Liver (tissue), 9 donors: Measurements from ENCODE around the gene GLIPR1. TPM values are rescaled to one million over a fixed set of nuclear protein-coding genes. Genes with fewer than 3 reads are reported as not detected.

Experiments used
- DNase-seq: peaks from one replicate; pipeline ENCODE4 v3.0.0-alpha.2; 2017; ENCODE audit warnings: low spot score
- H3K27ac ChIP-seq, 2 donors: one replicate each; pipeline ENCODE4 v1.7.0; 2013; ENCODE audit warnings: inconsistent platforms in 2 of 2, low read length in 2 of 2, control low read depth in 1 of 2, low read depth in 1 of 2, mild to moderate bottlenecking in 1 of 2
- H3K27me3 ChIP-seq, 4 donors: one replicate each; pipeline versions ENCODE4 v1.6.1 to v1.7.0; 2013; ENCODE audit warnings: low read length in 3 of 4, inconsistent platforms in 1 of 4, mild to moderate bottlenecking in 1 of 4, moderate library complexity in 1 of 4; ENCODE audit not compliant: control insufficient read depth in 4 of 4, insufficient read depth in 4 of 4
- H3K36me3 ChIP-seq, 4 donors: one replicate each; pipeline versions ENCODE4 v1.6.1 to v1.7.0; 2013; ENCODE audit warnings: low read length in 3 of 4, mild to moderate bottlenecking in 3 of 4, low read depth in 1 of 4, moderate library complexity in 1 of 4; ENCODE audit not compliant: control insufficient read depth in 4 of 4, insufficient read depth in 3 of 4
- H3K4me1 ChIP-seq, 4 donors: one replicate each; pipeline versions ENCODE4 v1.6.1 to v1.7.0; 2013; ENCODE audit warnings: low read length in 3 of 4, mild to moderate bottlenecking in 3 of 4, moderate library complexity in 1 of 4; ENCODE audit not compliant: control insufficient read depth in 4 of 4, insufficient read depth in 4 of 4
- H3K4me3 ChIP-seq, 3 donors: one replicate each; pipeline versions ENCODE4 v1.6.1 to v1.7.0; 2013; ENCODE audit warnings: low read length in 3 of 3, control low read depth in 1 of 3, low read depth in 1 of 3, mild to moderate bottlenecking in 1 of 3
- H3K9ac ChIP-seq, 2 donors: one replicate each; pipeline ENCODE4 v1.7.0; 2013; ENCODE audit warnings: low read length in 2 of 2, mild to moderate bottlenecking in 2 of 2, moderate library complexity in 2 of 2, control low read depth in 1 of 2, low read depth in 1 of 2
- H3K9me3 ChIP-seq, 4 donors: one replicate each; pipeline versions ENCODE4 v1.6.1 to v1.7.0; 2013; ENCODE audit warnings: low read length in 3 of 4; ENCODE audit not compliant: control insufficient read depth in 4 of 4
- ATF3 ChIP-seq: IDR thresholded peaks from 2 replicates; pipeline ENCODE4 v1.6.1; 2016; ENCODE audit warnings: antibody characterized with exemption
- EGR1 ChIP-seq, 2 donors: IDR thresholded peaks; 2 replicates each; pipeline ENCODE4 v1.6.1; 2016 to 2018; ENCODE audit warnings: antibody characterized with exemption in 2 of 2, low read depth in 2 of 2
- FOXA1 ChIP-seq: IDR thresholded peaks from 2 replicates; pipeline ENCODE4 v1.6.1; 2016; ENCODE audit warnings: antibody characterized with exemption
- FOXA2 ChIP-seq: IDR thresholded peaks from 2 replicates; pipeline ENCODE4 v1.6.1; 2016; ENCODE audit warnings: antibody characterized with exemption
- GABPA ChIP-seq, 2 donors: IDR thresholded peaks in 1 of 2; conservative IDR thresholded peaks in 1 of 2; 2 replicates each; pipeline ENCODE4 v1.6.1; 2016; ENCODE audit warnings: antibody characterized with exemption in 2 of 2, mild to moderate bottlenecking in 1 of 2, moderate library complexity in 1 of 2
- HNF4A ChIP-seq, 2 donors: conservative IDR thresholded peaks; 2 replicates each; pipeline ENCODE4 v1.6.1; 2016; ENCODE audit warnings: antibody characterized with exemption in 2 of 2, mild to moderate bottlenecking in 2 of 2
- HNF4G ChIP-seq: IDR thresholded peaks from 2 replicates; pipeline ENCODE4 v1.6.1; 2016; ENCODE audit warnings: antibody characterized with exemption
- JUND ChIP-seq, 2 donors: IDR thresholded peaks; 2 replicates each; pipeline ENCODE4 v1.6.1; 2016; ENCODE audit warnings: antibody characterized with exemption in 2 of 2
- MAX ChIP-seq: IDR thresholded peaks from 2 replicates; pipeline ENCODE4 v1.6.1; 2016; ENCODE audit warnings: antibody characterized with exemption
- NR2F2 ChIP-seq: IDR thresholded peaks from 2 replicates; pipeline ENCODE4 v1.6.1; 2016; ENCODE audit warnings: antibody characterized with exemption
- RAD21 ChIP-seq, 2 donors: IDR thresholded peaks; 2 replicates each; pipeline ENCODE4 v1.6.1; 2016; ENCODE audit warnings: antibody characterized with exemption in 2 of 2, mild to moderate bottlenecking in 2 of 2
- REST ChIP-seq: IDR thresholded peaks from 2 replicates; pipeline ENCODE4 v1.6.1; 2016; ENCODE audit warnings: antibody characterized with exemption, mild to moderate bottlenecking
- RXRA ChIP-seq, 2 donors: IDR thresholded peaks; 2 replicates each; pipeline ENCODE4 v1.6.1; 2017 to 2018; ENCODE audit warnings: antibody characterized with exemption in 2 of 2, mild to moderate bottlenecking in 1 of 2
- SP1 ChIP-seq: IDR thresholded peaks from 2 replicates; pipeline ENCODE4 v1.6.1; 2018; ENCODE audit warnings: antibody characterized with exemption, mild to moderate bottlenecking
- TAF1 ChIP-seq: conservative IDR thresholded peaks from 2 replicates; pipeline ENCODE4 v1.6.1; 2016; ENCODE audit warnings: antibody characterized with exemption, mild to moderate bottlenecking
- YY1 ChIP-seq: IDR thresholded peaks from 2 replicates; pipeline ENCODE4 v1.6.1; 2016; ENCODE audit warnings: antibody characterized with exemption, mild to moderate bottlenecking
- WGBS: extraction: QIAGEN DNeasy Blood & Tissue Kit; methylation state at CpG from one replicate; pipeline ENCODE4 v1.1.7; 2013; 5-methylcytosine and 5-hydroxymethylcytosine counted together
- polyA plus RNA-seq, 2 donors: library from polyadenylated mRNA; stranded (reverse) in 1 of 2; unstranded in 1 of 2; fragments of 200-250 nt in 1 of 2; fragments of >200 nt in 1 of 2; fragmentation: Nextera tagmentation in 1 of 2; extraction: Ambion mirVana in 1 of 2; gene quantifications; one replicate each; pipeline versions ENCODE4 v1.2.1 to v1.2.3, GENCODE V29; 2013 to 2015
- total RNA-seq, 2 donors: library from RNA; depleted of rRNA; stranded (reverse); fragments of >200 nt; gene quantifications; one replicate each; pipeline ENCODE4 v1.2.3, GENCODE V29; 2014
- TF ChIP-seq, protein P1 (sequence below): IDR thresholded peaks from 2 replicates; pipeline ENCODE4 v1.6.1; 2016; ENCODE audit warnings: antibody characterized with exemption
- TF ChIP-seq, protein P2 (sequence below): fragments of 150-350 bp; IDR thresholded peaks from 2 replicates; pipeline ENCODE4 v1.5.1; 2017; ENCODE audit warnings: improper control_type of control experiment, low read depth, low read length; ENCODE audit not compliant: missing input control
- donor health status: healthy.
- donor health status: healthy.
- donor health status: healthy.
- donor health status: healthy.
- donor health status: healthy.

Gene GLIPR1
- total and polyA plus RNA-seq, 4 donors = 3.0 to 8.2 (median 4.7) TPM

DNA sequence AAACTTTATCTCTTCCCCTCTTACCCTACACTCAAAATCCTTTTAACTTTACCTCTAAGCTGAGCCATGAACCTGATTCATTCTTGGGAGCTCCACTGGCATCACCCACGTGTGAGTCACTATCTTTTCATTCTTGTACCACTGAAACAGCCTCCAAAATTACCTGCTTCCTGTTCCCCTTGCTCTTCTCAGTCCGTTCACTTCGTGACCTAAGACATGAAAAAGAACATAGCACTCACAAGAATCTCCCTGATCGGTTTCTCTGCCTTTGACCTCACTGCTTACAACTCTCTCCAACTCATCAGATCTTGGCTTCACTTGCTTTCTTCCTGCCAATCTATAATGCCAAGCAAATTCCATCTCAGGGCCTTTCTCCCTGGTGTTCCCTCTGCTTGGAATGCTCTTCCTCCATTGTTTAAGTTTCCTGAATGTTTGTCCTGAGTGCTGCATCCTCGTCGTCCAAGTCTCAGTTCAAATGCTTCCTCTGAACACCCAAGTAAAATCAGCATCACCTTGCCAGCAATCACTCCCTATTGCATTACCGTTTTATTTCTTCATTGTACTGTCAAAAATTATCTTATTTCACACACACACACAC is 9.2 kb downstream of the GLIPR1 start (continued):
- TF ChIP-seq, protein P1, sequence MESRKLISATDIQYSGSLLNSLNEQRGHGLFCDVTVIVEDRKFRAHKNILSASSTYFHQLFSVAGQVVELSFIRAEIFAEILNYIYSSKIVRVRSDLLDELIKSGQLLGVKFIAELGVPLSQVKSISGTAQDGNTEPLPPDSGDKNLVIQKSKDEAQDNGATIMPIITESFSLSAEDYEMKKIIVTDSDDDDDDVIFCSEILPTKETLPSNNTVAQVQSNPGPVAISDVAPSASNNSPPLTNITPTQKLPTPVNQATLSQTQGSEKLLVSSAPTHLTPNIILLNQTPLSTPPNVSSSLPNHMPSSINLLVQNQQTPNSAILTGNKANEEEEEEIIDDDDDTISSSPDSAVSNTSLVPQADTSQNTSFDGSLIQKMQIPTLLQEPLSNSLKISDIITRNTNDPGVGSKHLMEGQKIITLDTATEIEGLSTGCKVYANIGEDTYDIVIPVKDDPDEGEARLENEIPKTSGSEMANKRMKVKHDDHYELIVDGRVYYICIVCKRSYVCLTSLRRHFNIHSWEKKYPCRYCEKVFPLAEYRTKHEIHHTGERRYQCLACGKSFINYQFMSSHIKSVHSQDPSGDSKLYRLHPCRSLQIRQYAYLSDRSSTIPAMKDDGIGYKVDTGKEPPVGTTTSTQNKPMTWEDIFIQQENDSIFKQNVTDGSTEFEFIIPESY = no peak
- TF ChIP-seq JUND (IDR thresholded peaks at IDR 0.05) = no peak
- TF ChIP-seq MAX = no peak
- TF ChIP-seq YY1 = no peak
- no peak for TF ChIP-seq RAD21 (IDR thresholded peaks at IDR 0.05)
- TF ChIP-seq GABPA (IDR thresholded peaks at IDR 0.05 in 1 of 2, conservative IDR thresholded peaks at IDR 0.05 in 1 of 2) = no peak
- TF ChIP-seq EGR1 (IDR thresholded peaks at IDR 0.05; ENCODE audit: low read depth in 2 of 2) = no peak
- no peak for TF ChIP-seq FOXA2

DNA sequence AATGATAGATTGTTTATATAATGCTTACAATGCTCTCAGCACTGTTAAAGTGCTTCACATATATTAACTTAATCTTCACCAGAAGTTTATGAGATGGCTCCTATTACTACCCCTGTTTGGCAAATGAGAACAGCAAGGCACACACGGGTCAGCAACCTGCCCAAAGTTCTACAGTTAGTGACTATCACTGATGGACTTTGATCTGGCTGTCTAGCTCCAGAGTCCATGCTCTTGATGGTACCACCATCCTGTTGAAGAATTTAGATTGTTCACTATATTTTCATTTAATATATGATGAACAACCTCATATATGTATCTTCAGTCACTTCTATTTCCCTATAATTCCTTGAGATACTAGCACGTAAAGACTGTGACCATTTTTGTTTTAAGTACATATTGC is 10.6 kb downstream of the GLIPR1 start:
- H3K36me3 ChIP-seq = peaks cover 0 to 10% (median 3%) of the 10 kb centered on the region in 4 donors
- no peak overlapping the region for H3K27ac ChIP-seq
- no peak overlapping the region for H3K9ac ChIP-seq
- peak in 1 of 2 donors; percentile 24 for TF ChIP-seq RAD21 (IDR thresholded peaks at IDR 0.05)
- TF ChIP-seq, protein P2, sequence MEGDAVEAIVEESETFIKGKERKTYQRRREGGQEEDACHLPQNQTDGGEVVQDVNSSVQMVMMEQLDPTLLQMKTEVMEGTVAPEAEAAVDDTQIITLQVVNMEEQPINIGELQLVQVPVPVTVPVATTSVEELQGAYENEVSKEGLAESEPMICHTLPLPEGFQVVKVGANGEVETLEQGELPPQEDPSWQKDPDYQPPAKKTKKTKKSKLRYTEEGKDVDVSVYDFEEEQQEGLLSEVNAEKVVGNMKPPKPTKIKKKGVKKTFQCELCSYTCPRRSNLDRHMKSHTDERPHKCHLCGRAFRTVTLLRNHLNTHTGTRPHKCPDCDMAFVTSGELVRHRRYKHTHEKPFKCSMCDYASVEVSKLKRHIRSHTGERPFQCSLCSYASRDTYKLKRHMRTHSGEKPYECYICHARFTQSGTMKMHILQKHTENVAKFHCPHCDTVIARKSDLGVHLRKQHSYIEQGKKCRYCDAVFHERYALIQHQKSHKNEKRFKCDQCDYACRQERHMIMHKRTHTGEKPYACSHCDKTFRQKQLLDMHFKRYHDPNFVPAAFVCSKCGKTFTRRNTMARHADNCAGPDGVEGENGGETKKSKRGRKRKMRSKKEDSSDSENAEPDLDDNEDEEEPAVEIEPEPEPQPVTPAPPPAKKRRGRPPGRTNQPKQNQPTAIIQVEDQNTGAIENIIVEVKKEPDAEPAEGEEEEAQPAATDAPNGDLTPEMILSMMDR = no peak
- peak; percentile 99 to 100 for TF ChIP-seq HNF4A (conservative IDR thresholded peaks at IDR 0.05)
- peak; percentile 61 for TF ChIP-seq REST
- TF ChIP-seq TAF1 = no peak
- peak; percentile 66 to 84 for TF ChIP-seq RXRA (IDR thresholded peaks at IDR 0.05)
- TF ChIP-seq NR2F2 = no peak
- TF ChIP-seq GABPA (IDR thresholded peaks at IDR 0.05 in 1 of 2, conservative IDR thresholded peaks at IDR 0.05 in 1 of 2) = peak in 1 of 2 donors; percentile 17
- TF ChIP-seq MAX = peak; percentile 23
- TF ChIP-seq, protein P1 = peak; percentile 46
- TF ChIP-seq ATF3 = no peak
- TF ChIP-seq FOXA2 = peak; percentile 15
- peak; percentile 83 for TF ChIP-seq SP1
- TF ChIP-seq JUND (IDR thresholded peaks at IDR 0.05) = peak in 1 of 2 donors; percentile 48
- TF ChIP-seq EGR1 (IDR thresholded peaks at IDR 0.05; ENCODE audit: low read depth in 2 of 2) = no peak
- TF ChIP-seq FOXA1 = no peak
- TF ChIP-seq HNF4G = peak; percentile 96
- TF ChIP-seq YY1 = peak; percentile 71
- WGBS = 50% methylated on average over 2 of the region's 2 CpGs
- DNase-seq = no peak
- no peak overlapping the region for H3K4me3 ChIP-seq
- no peaks in the 10 kb centered on the region for H3K9me3 ChIP-seq
- no peaks in the 10 kb centered on the region for H3K27me3 ChIP-seq
- peaks cover 0 to 9% (median 2%) of the 10 kb centered on the region in 4 donors for H3K4me1 ChIP-seq
